Effector CD4-positive, alpha-beta T cell (primary cell): ENCODE measurements around the gene BCL2L13.

Source experiments
- DNase-seq: peaks from one replicate; pipeline ENCODE4 v3.0.0-alpha.2; 2020
- total RNA-seq: gene quantifications from one replicate; lab custom pipeline; 2026; lab: John Stamatoyannopoulos, UW

BCL2L13 gene, protein sequence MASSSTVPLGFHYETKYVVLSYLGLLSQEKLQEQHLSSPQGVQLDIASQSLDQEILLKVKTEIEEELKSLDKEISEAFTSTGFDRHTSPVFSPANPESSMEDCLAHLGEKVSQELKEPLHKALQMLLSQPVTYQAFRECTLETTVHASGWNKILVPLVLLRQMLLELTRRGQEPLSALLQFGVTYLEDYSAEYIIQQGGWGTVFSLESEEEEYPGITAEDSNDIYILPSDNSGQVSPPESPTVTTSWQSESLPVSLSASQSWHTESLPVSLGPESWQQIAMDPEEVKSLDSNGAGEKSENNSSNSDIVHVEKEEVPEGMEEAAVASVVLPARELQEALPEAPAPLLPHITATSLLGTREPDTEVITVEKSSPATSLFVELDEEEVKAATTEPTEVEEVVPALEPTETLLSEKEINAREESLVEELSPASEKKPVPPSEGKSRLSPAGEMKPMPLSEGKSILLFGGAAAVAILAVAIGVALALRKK
- total RNA-seq = 50.3 reads per million, percentile 68 among the genes with 10 or more reads in this experiment

GRCh38 chr22:17638432-17639246, at the start of gene BCL2L13:
Gene BCL2L13 (plus strand): TSS chr22:17638757. CDS start chr22:17655712, 16,955 bp downstream.
- peak; percentile 83 for DNase-seq

GRCh38 chr22:17589810-17590375, 48.7 kb upstream of the BCL2L13 start:
- no peak for DNase-seq

GRCh38 chr22:17590586-17590985, 48.0 kb upstream of the BCL2L13 start:
- DNase-seq = no peak

DNA sequence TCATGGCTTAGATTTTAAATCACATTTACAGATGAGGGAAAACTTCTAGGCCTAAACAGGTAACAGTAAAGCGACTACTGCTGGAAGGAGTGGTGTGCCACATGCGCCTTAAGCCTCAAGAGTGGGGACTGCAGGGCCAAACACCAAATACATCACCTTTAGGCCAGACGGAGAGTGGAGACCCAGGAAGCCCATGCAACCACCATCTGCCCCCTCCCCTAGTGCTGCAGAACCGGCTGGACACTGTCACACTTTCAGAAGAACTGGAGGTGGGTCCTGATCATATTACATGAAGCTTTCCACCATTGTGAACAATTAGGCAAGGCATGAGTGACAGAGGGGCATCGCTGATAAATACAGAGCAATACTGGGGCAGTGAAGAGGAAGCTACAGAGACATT, 46.4 kb upstream of the BCL2L13 start:
- DNase-seq = no peak

DNA sequence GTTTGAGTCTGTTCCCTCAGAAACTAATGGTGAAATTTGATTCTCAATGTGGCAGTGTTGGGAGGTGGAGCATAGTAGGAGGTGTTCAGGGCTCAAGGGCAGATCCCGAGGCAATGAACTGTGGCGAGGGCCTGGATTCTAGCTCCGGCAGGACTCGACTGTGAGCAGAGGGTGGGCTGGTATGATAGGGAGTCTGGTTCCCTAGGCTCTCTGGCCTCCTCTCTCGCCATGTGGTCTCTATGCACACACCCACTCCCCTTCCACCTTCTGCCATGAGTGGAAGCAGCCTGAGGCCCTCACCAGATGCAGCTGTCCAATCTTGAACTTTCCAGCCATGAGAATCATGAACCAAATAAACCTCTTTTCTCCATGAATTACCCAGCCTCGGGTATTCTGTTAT, 42.3 kb upstream of the BCL2L13 start:
- no peak for DNase-seq

DNA sequence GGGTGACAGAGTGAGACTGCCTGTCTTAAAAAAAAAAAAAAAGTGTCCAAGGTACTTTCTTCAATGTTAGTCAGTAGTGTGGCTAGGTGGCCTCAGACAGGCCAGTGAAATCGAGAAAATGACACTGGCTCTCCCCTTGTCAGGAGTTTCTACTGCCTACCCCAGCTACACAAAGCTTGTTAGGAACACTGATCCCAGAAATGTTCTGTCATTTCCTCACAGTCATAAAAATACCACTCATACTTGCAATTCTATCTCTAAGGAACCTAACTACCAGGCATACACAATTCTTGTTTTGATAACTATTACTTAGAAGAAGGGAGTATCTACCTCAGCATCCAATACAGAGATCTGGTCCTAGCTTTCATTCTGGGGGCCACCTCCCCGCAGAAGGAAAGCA, 41.3 kb upstream of the BCL2L13 start:
- no peak for DNase-seq

DNA sequence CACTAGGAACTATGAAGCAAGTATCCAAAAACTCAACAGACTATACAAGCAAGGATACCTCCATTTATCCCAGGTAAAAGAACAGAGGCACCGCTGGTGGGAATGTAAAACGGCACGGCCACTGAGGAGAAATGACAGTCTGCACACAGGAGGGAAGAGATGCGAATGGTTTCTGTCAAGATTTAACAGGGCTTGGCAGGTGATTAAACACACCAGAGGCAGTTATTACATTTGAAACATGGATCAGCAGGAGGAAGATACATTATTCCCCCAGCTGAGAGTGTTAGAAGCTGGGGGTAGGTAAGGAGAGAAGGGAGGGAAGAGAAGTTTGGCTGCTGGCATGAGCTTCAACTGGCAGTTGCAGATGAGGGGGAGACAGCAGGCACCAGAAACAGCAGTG, 40.2 kb upstream of the BCL2L13 start:
- no peak for DNase-seq

DNA sequence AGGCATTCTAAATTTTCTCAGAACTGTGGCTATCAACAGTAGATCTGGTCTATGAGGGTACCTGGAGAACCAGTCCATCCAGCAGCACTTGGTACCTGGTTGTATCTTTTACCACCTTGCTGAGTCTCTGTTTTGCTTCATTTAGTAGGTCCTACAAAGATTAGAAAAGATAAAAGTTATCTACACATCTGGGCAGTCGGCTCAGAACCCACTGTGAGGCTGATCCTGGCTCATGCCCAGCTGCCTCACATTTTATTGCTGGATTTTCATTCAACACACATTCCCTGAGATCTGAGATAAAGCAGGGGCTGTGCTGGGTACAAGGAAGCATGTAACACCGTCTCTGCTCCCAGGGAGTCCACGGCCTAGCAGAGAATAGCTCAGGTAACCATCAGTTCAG, 37.5 kb upstream of the BCL2L13 start:
- DNase-seq = no peak

DNA sequence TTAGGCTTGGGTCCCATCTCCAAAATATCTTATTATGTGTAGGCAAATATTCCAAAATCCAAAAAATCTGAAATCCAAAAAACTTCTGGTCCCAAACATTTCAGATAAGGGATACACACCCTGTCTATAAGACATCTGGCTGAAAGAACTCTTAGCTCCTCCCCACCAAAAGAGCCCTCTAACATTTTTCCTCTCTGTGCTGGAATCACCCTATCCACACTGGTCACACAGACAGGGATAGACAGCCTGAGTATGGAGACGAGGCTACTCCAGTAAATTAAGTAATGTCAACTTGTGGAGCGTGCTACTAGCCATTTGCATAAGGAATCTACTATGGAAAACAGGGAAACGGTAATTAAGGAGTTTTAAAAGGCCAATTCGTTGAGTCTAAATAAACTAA, 34.9 kb upstream of the BCL2L13 start:
- no peak for DNase-seq

DNA sequence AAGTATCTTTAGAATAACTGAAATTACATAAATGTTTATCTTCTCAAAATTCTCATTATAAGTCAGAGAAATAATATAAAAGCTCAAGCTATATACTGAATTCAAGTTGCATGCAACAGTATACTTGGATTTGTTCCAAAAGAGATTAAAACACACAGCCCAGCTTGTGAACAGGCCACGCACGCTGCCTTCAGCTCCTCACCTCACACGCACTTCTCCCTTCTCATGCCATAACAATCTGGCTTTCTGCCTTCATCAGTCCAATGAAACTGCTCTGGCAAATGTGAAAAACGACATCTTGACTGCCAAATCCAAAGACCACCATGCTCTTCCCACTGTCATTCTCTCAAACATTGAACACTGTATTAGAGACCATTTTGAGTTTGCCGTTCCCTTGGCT, 32.1 kb upstream of the BCL2L13 start:
- DNase-seq = no peak

- no peak for DNase-seq
These were observed 30.6 kb upstream of the BCL2L13 start for GRCh38 chr22:17607891-17608521.

DNA sequence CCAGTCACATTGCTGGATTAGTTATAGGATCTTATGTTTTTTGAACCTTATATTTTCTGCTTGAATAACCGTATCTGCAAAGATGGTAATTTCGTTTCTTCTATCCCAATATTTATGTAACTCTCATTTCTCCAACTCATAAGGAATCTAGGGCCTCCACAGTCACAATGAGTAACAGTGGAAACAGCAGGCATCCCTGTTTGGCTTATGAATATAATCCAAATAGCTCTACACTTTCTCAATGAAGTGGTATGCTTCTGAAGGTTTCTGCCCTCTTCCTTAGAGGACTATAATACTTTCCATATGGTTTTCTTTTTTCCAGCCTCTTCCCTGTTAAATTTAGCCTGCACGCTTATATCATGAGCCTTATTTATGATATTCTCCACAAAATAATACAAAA, 26.5 kb upstream of the BCL2L13 start:
- DNase-seq = no peak

- no peak for DNase-seq
These were observed 25.3 kb upstream of the BCL2L13 start for GRCh38 chr22:17613280-17613679.

GRCh38 chr22:17627961-17628405, 10.6 kb upstream of the BCL2L13 start:
- DNase-seq = no peak

DNA sequence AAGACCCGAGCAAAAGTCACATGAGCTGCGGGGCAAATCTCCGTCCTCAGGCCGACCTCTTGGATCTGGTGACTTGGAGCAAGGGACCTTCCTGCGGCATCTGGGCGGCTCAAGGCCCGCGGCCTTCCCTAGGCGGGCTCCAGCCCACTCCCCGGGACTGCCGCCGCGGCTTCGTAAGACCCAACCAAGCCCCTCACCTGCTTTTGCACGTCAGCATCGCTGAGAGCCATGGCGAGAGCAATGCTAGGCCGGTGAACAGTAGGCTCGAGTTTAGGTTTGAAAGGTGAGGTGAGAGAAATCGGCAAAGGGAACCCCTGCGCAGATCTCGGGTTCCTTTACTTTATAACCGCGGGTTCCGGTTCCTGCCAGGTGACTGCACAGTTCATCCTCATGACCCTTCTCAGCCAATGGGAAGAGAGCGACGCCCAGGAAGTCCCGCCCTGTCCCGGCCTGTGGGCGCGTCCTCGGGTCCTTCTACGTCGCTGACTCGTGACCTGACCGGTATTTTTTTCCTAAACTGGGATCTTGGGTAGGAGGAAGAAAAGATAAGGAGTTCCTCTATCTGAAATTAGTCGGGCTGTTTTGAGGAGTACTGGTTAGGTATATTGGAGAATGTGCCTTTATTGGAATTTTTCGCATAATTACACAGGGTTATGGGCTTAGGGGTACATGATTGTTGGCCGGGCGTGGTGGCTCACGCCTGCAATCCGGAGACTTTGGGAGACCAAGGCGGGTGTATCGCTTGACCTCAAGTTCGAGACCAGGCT, 10.0 kb upstream of the BCL2L13 start, which contains the start of gene ATP6V1E1:
Gene ATP6V1E1, minus strand, starts transcription at position 344 of the 767 bp plus-strand sequence. Its CDS starts 114 bp downstream, at position 230.
- DNase-seq = peak; percentile 92

GRCh38 chr22:17629173-17629489, 9.4 kb upstream of the BCL2L13 start:
- no peak for DNase-seq

DNA sequence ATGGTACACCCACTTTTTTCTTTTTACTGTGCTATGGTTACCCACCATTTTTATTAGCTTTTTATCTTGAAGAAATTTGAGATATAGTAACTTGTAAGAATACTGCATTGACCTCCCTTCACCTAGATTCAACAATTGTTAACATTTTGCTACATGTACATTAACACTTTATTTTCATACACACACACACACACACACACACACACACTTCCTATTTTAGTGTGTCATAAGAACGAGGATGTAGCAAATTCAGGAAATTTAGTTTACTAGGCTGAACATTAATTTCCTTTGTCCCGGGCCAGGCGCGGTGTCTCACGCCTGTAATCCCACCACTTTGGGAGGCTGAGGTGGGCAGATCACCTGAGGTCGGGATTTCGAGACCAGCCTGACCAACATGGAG, 8.9 kb upstream of the BCL2L13 start:
- DNase-seq = no peak

- DNase-seq = no peak
These were observed 7.4 kb upstream of the BCL2L13 start for GRCh38 chr22:17631076-17631565.

GRCh38 chr22:17633217-17633997, 5.2 kb upstream of the BCL2L13 start:
- no peak for DNase-seq

- DNase-seq = no peak
These were observed 4.6 kb upstream of the BCL2L13 start for GRCh38 chr22:17633998-17634323.

DNA sequence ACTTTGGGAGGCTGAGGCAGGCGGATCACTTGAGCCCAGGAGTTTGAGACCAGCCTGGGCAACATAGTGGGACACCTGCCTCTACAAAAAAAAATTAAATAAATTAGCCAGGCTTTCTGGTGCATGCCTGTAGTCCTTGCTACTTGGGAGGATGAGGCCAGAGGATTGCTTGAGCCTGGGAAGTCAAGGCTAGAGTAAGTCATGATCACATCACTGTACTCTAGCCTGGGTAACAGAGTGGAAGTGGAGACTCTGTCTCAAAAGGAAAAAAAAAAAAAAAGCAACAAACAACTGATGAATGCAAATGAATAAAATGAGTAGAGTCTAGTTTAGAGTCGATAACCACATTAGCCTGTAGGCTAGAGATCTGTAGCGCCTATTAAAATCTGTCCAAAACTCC, 3.9 kb upstream of the BCL2L13 start:
- no peak for DNase-seq
